Measurements from ENCODE around the gene SUFU. TPM values are rescaled to one million over a fixed set of nuclear protein-coding genes. Genes with fewer than 3 reads are reported as not detected.

SUFU gene
- total and polyA plus RNA-seq, 2 of the 4 experiments (the other 2 are of a cell fraction), result 2.2 to 11.0 TPM

GRCh38 chr10:102604439-102604841, 100.7 kb downstream of the SUFU start (continued):
- no peak for TF ChIP-seq MXI1 (IDR thresholded peaks at IDR 0.05; ENCODE audit: borderline replicate concordance, low read depth, low read length)

GRCh38 chr10:102605712-102606111, 101.9 kb downstream of the SUFU start:
- H3K4ac ChIP-seq (ENCODE audit: low read depth, low read length), result peak overlapping the region; percentile 39
- peaks cover 34% of the 10 kb centered on the region for H3K4me1 ChIP-seq (ENCODE audit: control insufficient read depth, insufficient read depth, low read length)
- DNase-seq, result no peak
- 0 out of 2 replicates have a peak overlapping the region, but pooled peaks have one; percentile 36 for H4K91ac ChIP-seq (ENCODE audit: insufficient read depth, low read depth, low read length)
- H3K56ac ChIP-seq (ENCODE audit: extremely low read depth, insufficient read depth, low read length), result no peak overlapping the region
- peak overlapping the region; percentile 16; the same call in 1 of the 2 replicates for H2BK20ac ChIP-seq (ENCODE audit: low read depth, low read length)
- peak overlapping the region; percentile 61 for H3K14ac ChIP-seq (replicated peaks; ENCODE audit: low read depth, low read length)
- no peak overlapping the region for H2AK9ac ChIP-seq (replicated peaks; ENCODE audit: low read depth, low read length, poor library complexity)
- peak overlapping the region; percentile 86 for H2BK5ac ChIP-seq (ENCODE audit: low read depth, low read length, poor library complexity, severe bottlenecking)
- no TSS peak for BruUV-seq (replicated peaks)
- no peaks in the 10 kb centered on the region for H4K20me1 ChIP-seq (ENCODE audit: insufficient read depth, low read length)
- in situ Hi-C loops (cut with MboI; ENCODE audit: low sequenced_read_pairs) (no loop called here), intact Hi-C loops (cut with micrococcal nuclease) (no loop called here), dilution Hi-C loops (cut with HindIII; ENCODE audit: low sequenced_read_pairs, unreplicated experiment) (no loop called here)
- H3K27me3 ChIP-seq (ENCODE audit: control insufficient read depth, insufficient read depth, low read length), result no peaks in the 10 kb centered on the region
- CTCF ChIA-PET, result interaction anchor here (1.3 kb wide), 1 partner anchor 102 kb away, joined by 3 read pairs; the partner anchor contains the start of gene SUFU
- no peak overlapping the region for H3K4me2 ChIP-seq (ENCODE audit: low read depth, low read length)
- H3K4me3 ChIP-seq (ENCODE audit: insufficient read depth, low read depth, low read length), result no peak overlapping the region
- POLR2A ChIA-PET (ENCODE audit: unreplicated experiment), result no interaction called here
- peak overlapping the region; percentile 4 to 87; a peak in 1 of 4 replicates for H4K8ac ChIP-seq (ENCODE audit: low read depth in 2 of 2, low read length in 2 of 2)
- H4K5ac ChIP-seq (ENCODE audit: low read depth, low read length), result peak overlapping the region; percentile 12; the same call in 1 of the 2 replicates
- no peak overlapping the region for H3K23ac ChIP-seq (ENCODE audit: low read depth, low read length)
- peak overlapping the region; percentile 77; the same call in 1 of the 2 replicates for H2BK120ac ChIP-seq (ENCODE audit: low read depth, low read length)
- no peak for TF ChIP-seq MXI1 (IDR thresholded peaks at IDR 0.05; ENCODE audit: borderline replicate concordance, low read depth, low read length)
- no peak for TF ChIP-seq SMC3 (IDR thresholded peaks at IDR 0.05; ENCODE audit: low read depth, low read length)
- TF ChIP-seq CTCF (conservative IDR thresholded peaks at IDR 0.05; ENCODE audit: low read depth, low read length), result no peak
- no peak for TF ChIP-seq USF2 (IDR thresholded peaks at IDR 0.05; ENCODE audit: low read depth, low read length)
- TF ChIP-seq CEBPB (IDR thresholded peaks at IDR 0.05; ENCODE audit: low read depth, low read length), result no peak
- H3K36me3 ChIP-seq (ENCODE audit: control insufficient read depth, insufficient read depth, low read length), result peaks cover 11% of the 10 kb centered on the region
- H2AK5ac ChIP-seq (ENCODE audit: low read depth, low read length), result peak overlapping the region; percentile 82
- H3K9me1 ChIP-seq (ENCODE audit: insufficient read depth, low read length), result peaks cover 37% of the 10 kb centered on the region
- H3K9me3 ChIP-seq (ENCODE audit: control insufficient read depth, insufficient read depth, low read length), result no peaks in the 10 kb centered on the region
- peak overlapping the region; percentile 31; the same call in 1 of the 2 replicates for H3K18ac ChIP-seq (ENCODE audit: low read depth, low read length)
- H3K27ac ChIP-seq (ENCODE audit: insufficient read depth, low read length), result no peak overlapping the region; the same call in 1 of the 2 replicates
- no peak overlapping the region for H3K9ac ChIP-seq (ENCODE audit: low read depth, low read length)
- peak overlapping the region; percentile 54; the same call in 2 of the 3 replicates for H2BK15ac ChIP-seq (ENCODE audit: low read depth, low read length)
- H2AFZ ChIP-seq (replicated peaks; ENCODE audit: low read length, poor library complexity), result no peak overlapping the region
- H3K79me1 ChIP-seq (ENCODE audit: low read depth in 1 of 2, low read length in 2 of 2), result peaks cover 10 to 45% of the 10 kb centered on the region in 2 experiments; a peak in 3 of 4 replicates
- no CpG with 5 or more reads among the region's 5 CpGs for WGBS, 2 experiments (ENCODE audit: extremely low coverage in 2 of 2, insufficient read length in 1 of 2)
- ATAC-seq (ENCODE audit: low read depth), result no peak

Data from IMR-90 (cell line).